Cardiac fibroblast (primary cell): ENCODE data around the gene ERFE.

Experiments
- DNase-seq, 2 donors: peaks; one replicate each; pipeline versions ENCODE4 v3.0.0 to v3.0.0-alpha.2; 2010; ENCODE audit warnings: low read depth in 2 of 2
- H3K4me3 ChIP-seq, 2 donors: replicated peaks in 1 of 2; 1 replicate in 1 of 2; 2 replicates in 1 of 2; pipeline ENCODE4 v1.5.1; 2011; ENCODE audit warnings: low read depth in 2 of 2, low read length in 2 of 2, mild to moderate bottlenecking in 2 of 2, moderate library complexity in 1 of 2
- TF ChIP-seq, protein P1 (sequence below): IDR thresholded peaks from one replicate; pipeline ENCODE4 v1.5.1; 2011; ENCODE audit warnings: low read depth, mild to moderate bottlenecking, low read length, inconsistent platforms

Gene ERFE

DNA sequence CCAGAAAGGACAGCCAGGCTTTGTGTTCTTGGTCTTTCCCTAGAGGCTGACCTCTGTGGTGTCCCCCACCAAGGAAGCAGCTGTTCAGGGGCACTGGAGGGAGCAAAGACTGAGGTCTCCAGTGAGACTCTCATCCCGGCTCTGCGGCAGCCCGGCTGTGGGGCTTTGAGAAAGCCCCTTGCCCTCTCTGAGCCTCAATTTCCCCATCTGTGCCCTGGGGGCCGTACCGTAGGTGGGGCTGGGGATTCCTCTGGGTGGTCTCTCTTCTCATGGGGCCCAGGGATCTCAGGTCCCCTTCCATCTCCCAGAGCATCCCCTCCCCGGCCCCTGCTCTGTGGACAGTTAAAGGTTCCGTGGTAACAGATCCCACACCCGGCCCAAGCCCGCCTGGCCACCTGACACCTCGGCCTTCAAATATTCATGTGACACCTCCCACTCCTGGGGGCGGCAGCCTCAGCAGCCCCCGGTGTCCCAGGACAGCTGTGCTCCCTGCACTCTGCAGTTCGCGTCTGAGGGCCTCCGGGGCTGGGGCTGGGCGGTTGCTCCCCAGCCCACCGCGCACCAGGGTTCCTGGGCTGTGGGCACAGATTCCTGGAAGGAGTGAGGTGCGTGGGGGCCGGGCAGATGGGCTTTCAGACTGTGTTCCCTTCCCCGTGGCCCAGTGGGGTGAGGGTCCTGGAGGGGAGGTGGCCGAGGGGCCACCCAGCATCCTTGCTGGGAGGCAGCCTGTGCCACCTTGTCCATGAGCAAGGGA is 35.4 kb upstream of the ERFE start:
- no peak for DNase-seq
- no peak overlapping the region for H3K4me3 ChIP-seq

DNA sequence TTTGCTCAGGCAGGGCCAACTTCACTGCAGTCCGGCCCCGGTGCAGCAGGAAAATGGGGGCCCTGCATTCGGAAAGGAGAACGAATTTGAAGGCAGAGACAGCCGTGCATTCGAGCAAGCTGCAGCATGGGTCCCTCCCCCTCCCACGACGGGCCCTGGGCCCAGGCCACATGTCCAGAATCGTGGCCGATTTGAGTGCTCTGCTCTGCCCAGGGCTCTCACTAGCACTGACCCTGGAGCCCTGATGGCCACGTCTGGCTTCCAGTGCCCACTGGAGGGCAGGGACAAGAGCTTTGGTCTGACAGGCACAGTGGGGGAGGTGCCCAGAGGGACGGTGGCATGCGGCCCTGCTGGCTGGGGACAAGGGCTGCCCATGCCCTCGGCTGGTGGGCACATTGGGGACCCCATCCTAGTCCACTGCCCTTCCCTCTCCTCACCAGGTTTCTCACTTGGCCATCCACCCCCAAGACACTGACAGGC is 34.7 kb upstream of the ERFE start:
- no peak overlapping the region for H3K4me3 ChIP-seq
- DNase-seq = no peak
- TF ChIP-seq, protein P1, sequence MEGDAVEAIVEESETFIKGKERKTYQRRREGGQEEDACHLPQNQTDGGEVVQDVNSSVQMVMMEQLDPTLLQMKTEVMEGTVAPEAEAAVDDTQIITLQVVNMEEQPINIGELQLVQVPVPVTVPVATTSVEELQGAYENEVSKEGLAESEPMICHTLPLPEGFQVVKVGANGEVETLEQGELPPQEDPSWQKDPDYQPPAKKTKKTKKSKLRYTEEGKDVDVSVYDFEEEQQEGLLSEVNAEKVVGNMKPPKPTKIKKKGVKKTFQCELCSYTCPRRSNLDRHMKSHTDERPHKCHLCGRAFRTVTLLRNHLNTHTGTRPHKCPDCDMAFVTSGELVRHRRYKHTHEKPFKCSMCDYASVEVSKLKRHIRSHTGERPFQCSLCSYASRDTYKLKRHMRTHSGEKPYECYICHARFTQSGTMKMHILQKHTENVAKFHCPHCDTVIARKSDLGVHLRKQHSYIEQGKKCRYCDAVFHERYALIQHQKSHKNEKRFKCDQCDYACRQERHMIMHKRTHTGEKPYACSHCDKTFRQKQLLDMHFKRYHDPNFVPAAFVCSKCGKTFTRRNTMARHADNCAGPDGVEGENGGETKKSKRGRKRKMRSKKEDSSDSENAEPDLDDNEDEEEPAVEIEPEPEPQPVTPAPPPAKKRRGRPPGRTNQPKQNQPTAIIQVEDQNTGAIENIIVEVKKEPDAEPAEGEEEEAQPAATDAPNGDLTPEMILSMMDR = no peak

More for the DNA sequence above, 35.4 kb upstream of the ERFE start:
- TF ChIP-seq, protein P1 = no peak

DNA sequence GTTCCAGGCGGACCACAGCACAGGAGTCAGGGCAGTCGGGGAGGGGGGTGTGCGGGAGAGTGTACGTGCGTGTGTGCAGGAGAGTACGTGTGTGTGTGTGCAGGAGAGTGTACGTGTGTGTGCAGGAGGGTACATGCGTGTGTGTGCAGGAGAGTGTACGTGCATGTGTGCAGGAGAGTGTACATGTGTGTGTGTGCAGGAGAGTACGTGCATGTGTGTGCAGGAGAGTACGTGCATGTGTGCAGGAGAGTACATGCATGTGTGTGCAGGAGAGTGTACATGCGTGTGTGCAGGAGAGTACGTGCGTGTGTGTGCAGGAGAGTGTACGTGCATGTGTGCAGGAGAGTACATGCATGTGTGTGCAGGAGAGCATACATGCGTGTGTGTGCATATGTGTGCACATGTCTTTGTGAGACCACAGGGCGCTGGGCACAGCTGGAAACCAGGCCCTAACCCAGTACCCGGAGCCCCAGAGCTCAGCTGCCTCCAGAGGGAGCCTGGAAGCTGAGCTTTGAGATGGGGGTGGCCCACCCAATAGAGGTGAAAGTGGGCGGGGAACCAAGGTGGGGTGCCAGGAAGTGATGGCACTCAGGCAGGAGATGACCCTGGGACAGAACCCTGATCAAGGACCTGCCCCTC is 34.2 kb upstream of the ERFE start:
- DNase-seq = no peak
- TF ChIP-seq, protein P1 = no peak
- H3K4me3 ChIP-seq = no peak overlapping the region

DNA sequence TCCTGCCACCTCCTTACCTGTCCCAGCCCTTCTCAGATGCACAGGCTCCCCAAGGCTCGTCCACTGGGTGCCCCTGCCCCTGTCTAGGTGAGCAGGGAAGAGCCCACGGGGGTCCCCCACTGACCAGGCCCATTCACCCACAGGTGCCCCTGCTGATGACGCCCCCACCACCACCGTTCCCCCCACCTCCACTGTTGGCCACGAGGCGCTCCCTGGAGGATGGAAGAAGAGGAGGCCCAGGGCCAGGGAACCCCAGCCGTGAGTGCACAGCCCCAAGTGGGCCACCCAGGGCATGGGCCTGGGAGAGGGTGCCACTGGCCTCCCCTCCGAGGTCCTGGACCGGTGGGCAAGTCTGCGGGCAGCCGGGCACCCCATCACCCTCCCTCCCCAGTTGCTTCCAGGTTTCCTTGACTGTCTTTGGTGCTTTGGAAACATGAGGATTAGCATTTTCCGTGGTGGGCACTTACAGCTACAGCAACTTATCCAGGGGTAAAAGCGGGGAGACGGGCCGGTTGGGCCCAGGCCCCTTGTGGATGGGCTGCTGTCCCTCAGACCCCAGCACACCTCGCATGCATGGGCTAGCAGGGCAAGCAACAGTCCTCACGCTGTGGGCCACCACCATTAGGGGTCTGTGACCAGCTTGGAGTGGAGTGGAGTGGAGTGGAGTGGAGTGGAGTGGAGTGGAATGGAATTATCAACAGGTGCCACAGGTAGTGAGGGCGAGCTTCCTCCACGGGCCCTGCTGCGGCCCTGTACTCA is 33.5 kb upstream of the ERFE start:
- TF ChIP-seq, protein P1 = no peak
- H3K4me3 ChIP-seq = no peak overlapping the region
- no peak for DNase-seq

DNA sequence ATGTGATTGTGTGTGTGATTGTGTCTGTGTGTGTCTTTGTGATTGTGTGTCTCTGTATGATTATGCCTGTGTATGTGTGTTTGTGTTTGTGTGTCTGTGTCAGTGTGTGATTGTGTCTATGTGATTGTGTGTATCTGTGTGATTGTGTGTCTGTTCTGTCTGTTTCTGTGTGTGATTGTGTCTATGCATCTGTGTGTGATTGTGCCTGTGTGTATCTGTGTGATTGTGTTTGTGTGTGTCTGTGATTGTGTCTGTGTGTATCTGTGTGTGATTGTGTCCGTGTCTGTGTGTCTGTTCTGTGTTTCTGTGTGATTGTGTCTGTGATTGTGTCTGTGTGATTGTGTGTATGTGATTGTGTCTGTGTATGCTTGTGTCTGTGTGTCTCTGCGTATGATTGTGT is 32.4 kb upstream of the ERFE start:
- no peak for DNase-seq
- TF ChIP-seq, protein P1 = no peak
- H3K4me3 ChIP-seq = no peak overlapping the region

DNA sequence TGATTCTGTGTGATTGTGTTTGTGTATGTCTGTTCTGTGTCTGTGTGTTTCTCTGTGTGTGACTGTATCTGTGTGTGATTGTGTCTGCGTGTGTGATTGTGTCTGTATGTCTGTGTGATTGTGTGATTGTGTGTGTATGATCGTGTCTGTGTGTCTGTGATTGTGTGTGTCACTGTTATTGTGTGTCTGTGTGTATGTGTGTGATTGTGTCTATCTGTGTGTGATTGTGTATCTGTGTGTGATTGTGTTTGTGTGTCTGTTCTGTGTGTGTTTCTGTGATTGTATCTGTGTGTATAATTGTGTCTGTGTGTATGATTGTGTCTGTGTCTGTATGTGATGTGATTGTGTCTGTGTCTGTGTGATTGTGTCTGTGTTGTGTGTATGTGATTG is 32.0 kb upstream of the ERFE start:
- DNase-seq = no peak
- TF ChIP-seq, protein P1 = no peak
- H3K4me3 ChIP-seq = no peak overlapping the region
